Osteoblast (primary cell): Measurements from ENCODE around the gene PCBP2. TPM values are rescaled to one million over a fixed set of nuclear protein-coding genes. Genes with fewer than 3 reads are reported as not detected.
"Not testable (repeated sequence)": the region's sequence is repeated elsewhere in the genome, so short reads cannot be mapped to it uniquely, and the experiment has no call there.

ENCODE experiments used
- DNase-seq: peaks from one replicate; pipeline ENCODE4 v3.0.0; 2011; ENCODE audit warnings: low spot score, mixed read lengths; ENCODE audit not compliant: insufficient read length; ENCODE audit errors: missing footprints
- H2AFZ ChIP-seq: 2 replicates; pipeline ENCODE4 v1.6.0; 2011; ENCODE audit warnings: mild to moderate bottlenecking, low read length
- H3K27ac ChIP-seq: 2 replicates; pipeline ENCODE4 v1.5.1; 2011; ENCODE audit warnings: mild to moderate bottlenecking, low read depth, low read length, moderate library complexity
- H3K27me3 ChIP-seq: 2 replicates; pipeline ENCODE4 v1.6.0; 2012; ENCODE audit warnings: mild to moderate bottlenecking, control low read depth, inconsistent platforms, low read length, moderate library complexity; ENCODE audit not compliant: insufficient read depth
- H3K36me3 ChIP-seq: 2 replicates; pipeline ENCODE4 v1.5.1; 2011; ENCODE audit warnings: mild to moderate bottlenecking, low read length, control low read depth, moderate library complexity; ENCODE audit not compliant: insufficient read depth
- H3K4me1 ChIP-seq: 2 replicates; pipeline ENCODE4 v1.5.1; 2011; ENCODE audit warnings: mild to moderate bottlenecking, low read length, control low read depth, moderate library complexity; ENCODE audit not compliant: insufficient read depth
- H3K4me2 ChIP-seq: 2 replicates; pipeline ENCODE4 v1.6.0; 2011; ENCODE audit warnings: mild to moderate bottlenecking, low read length; ENCODE audit not compliant: insufficient read depth
- H3K4me3 ChIP-seq: fragments of 200-600 bp; sonication (generic); 3 replicates; pipeline ENCODE4 v1.5.1; 2012; ENCODE audit warnings: mild to moderate bottlenecking, low read length, inconsistent platforms; ENCODE audit not compliant: insufficient read depth
- H3K79me2 ChIP-seq: 2 replicates; pipeline ENCODE4 v1.6.0; 2012; ENCODE audit warnings: mild to moderate bottlenecking, low read length, control low read depth, inconsistent platforms; ENCODE audit not compliant: insufficient read depth
- H3K9me3 ChIP-seq: 2 replicates; pipeline ENCODE4 v1.5.1; 2011; ENCODE audit warnings: low read depth, low read length, control low read depth
- H4K20me1 ChIP-seq: 2 replicates; pipeline ENCODE4 v1.6.0; 2012; ENCODE audit warnings: mild to moderate bottlenecking, low read length, control low read depth; ENCODE audit not compliant: insufficient read depth
- CTCF ChIP-seq: IDR thresholded peaks from 2 replicates; pipeline ENCODE4 v1.5.1; 2011; ENCODE audit warnings: mild to moderate bottlenecking, low read depth, low read length, moderate library complexity; ENCODE audit errors: extremely low read depth
- total RNA-seq: library from RNA; depleted of rRNA; stranded (reverse); fragments of >200 nt; gene quantifications from 2 replicates; pipeline ENCODE4 v1.2.3, GENCODE V29; 2012

PCBP2 gene
- total RNA-seq, result 247 and 293 TPM in 2 replicates

- no peaks in the 10 kb centered on the region for H3K9me3 ChIP-seq
- H3K27ac ChIP-seq, result peak within 1 kb of the TSS; percentile 87
- peaks cover 35% of the 10 kb centered on the region for H4K20me1 ChIP-seq
- peak; percentile 97 for DNase-seq
- H3K36me3 ChIP-seq, result peaks cover 37% of the 10 kb centered on the region
- peak within 1 kb of the TSS; percentile 74 for H2AFZ ChIP-seq
- H3K4me2 ChIP-seq, result peak within 1 kb of the TSS; percentile 81
- TF ChIP-seq CTCF, result peak; percentile 96
- H3K79me2 ChIP-seq, result peaks cover 49% of the 10 kb centered on the region
- peaks cover 21% of the 10 kb centered on the region for H3K4me1 ChIP-seq
- no peaks in the 10 kb centered on the region for H3K27me3 ChIP-seq
- H3K4me3 ChIP-seq, result peak within 1 kb of the TSS; percentile 97
Measured at GRCh38 chr12:53451661-53452158, at the start of gene PCBP2. TSS of gene PCBP2 (plus strand) at chr12:53452102. CDS start at chr12:53454801, 2,699 bp downstream.

DNA sequence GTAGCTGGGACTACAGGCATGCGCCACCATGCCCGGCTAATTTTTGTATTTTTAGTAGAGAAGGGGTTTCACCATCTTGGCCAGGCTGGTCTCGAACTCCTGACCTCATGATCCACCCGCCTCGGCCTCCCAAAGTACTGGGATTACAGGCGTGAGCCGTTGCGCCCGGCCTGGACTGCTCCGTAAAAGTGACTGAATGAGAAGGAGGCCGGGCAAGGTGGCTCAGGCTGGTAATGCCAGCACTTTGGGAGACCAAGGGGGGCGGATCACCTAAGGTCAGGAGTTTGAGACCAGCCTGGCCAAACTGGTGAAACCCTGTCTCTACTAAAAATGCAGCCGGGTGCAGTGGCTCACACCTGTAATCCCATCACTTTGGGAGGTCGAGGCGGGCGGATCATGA, 49.6 kb upstream of the PCBP2 start:
- not testable (repeated sequence) for H3K9me3 ChIP-seq, H4K20me1 ChIP-seq
- peaks cover 72% of the 10 kb centered on the region for H3K79me2 ChIP-seq

DNA sequence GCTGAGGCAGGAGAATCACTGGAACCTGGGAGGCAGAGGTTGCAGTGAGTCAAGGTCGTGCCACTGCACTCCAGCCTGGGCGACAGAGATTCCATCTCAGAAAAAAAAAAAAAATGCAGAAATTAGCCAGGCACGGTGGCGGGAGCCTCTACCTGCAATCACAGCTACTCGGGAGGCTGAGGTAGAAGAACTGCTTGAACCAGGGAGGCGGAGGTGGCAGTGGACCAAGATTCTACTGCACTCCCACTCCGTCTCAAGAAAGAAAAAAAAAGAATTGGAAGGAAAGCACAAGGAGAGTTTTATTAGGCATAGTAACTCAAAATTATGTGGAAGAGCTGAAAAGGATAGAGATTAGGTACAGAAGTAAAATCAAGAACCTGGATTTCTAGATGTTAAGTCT, 49.0 kb upstream of the PCBP2 start:
- peaks cover 68% of the 10 kb centered on the region for H3K79me2 ChIP-seq

More for the DNA sequence above, 49.6 kb upstream of the PCBP2 start:
- not testable (repeated sequence) for DNase-seq, H3K4me2 ChIP-seq, H3K27me3 ChIP-seq, H3K4me1 ChIP-seq, H3K4me3 ChIP-seq, H3K27ac ChIP-seq, H2AFZ ChIP-seq
- H3K36me3 ChIP-seq, result peaks cover 10% of the 10 kb centered on the region

GRCh38 chr12:53410951-53411350, 41.0 kb upstream of the PCBP2 start:
- TF ChIP-seq CTCF, result no peak
- Histone ChIP-seq H3K9me3 (no peaks in the 10 kb centered on the region), H3K27ac (no peak overlapping the region), H3K4me3 (no peak overlapping the region), H4K20me1 (no peaks in the 10 kb centered on the region), H3K4me1 (peaks cover 10% of the 10 kb centered on the region), H3K79me2 (peaks cover 6% of the 10 kb centered on the region), H3K4me2 (no peak overlapping the region), H3K36me3 (peaks cover 34% of the 10 kb centered on the region), H3K27me3 (no peaks in the 10 kb centered on the region), H2AFZ (no peak overlapping the region)
- no peak for DNase-seq

More for the DNA sequence above, 49.0 kb upstream of the PCBP2 start:
- H3K9me3 ChIP-seq, result no peaks in the 10 kb centered on the region
- peaks cover 10% of the 10 kb centered on the region for H3K36me3 ChIP-seq
- H3K4me1 ChIP-seq, result peaks cover 4% of the 10 kb centered on the region
- no peak for DNase-seq
- H3K27me3 ChIP-seq, result no peaks in the 10 kb centered on the region
- H3K27ac ChIP-seq, result no peak overlapping the region
- TF ChIP-seq CTCF, result no peak
- no peak overlapping the region for H3K4me2 ChIP-seq
- no peak overlapping the region for H3K4me3 ChIP-seq
- no peak overlapping the region for H2AFZ ChIP-seq
- no peaks in the 10 kb centered on the region for H4K20me1 ChIP-seq
